ENCODE data around the gene PDZD11.
"Not testable (repeated sequence)": the region's sequence is repeated elsewhere in the genome, so short reads cannot be mapped to it uniquely, and the experiment has no call there.

Gene PDZD11

DNA sequence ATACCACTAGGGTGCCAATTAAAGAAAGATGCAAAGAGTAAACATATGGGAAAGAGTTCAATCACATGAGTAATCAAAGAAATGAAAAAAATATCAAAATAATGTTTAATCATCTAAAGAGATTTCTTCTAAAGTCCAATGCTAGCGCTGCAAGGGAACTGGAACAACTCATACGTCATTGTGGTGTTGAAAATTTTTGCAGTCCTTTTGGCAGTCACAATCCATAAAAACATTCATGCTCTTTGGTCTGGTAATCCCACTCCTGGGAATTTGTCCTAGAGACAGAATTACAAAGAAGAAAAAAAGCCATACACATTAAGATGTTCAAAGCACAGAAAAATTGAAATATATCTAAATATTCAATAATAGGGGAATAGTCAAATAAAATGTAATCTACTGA lies 34.3 kb downstream of the PDZD11 start:
- DNase-seq: no peak

DNA sequence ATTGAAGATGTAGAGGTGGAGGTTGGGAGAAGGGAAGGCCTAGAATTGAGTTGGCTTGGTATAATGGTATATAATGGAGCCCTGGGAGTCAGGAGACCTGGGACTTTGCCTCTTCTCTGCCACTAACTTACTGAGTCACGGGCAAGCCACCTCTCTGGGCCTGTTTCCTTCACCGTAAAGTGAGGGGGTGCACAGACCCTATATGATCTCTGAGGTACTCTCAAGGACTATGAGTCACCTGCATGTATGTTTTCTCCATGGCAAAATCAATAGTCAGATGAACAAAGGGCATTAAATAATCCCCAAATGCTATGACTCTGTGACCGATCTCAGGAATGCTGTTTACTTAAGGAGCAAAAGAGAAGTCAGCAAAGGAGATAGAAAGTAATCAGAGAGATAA lies 34.8 kb downstream of the PDZD11 start:
- no peak for DNase-seq

DNA sequence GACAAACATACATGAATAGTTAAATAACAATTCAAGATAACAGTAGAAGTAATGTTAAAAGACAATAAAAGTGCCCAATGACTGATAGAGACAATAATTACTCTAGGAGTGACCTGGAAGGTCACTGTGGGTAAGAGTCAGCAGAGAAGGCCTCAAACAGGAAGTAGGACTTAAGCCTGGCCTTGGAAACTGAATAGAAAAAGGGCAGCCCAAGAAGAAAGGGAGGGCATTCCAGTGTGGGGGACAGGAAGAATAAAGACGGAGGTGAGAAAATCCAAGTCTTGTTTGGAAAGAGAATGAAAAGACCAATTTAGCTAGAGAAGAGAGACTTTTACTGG lies 35.7 kb downstream of the PDZD11 start:
- no peak for DNase-seq

DNA sequence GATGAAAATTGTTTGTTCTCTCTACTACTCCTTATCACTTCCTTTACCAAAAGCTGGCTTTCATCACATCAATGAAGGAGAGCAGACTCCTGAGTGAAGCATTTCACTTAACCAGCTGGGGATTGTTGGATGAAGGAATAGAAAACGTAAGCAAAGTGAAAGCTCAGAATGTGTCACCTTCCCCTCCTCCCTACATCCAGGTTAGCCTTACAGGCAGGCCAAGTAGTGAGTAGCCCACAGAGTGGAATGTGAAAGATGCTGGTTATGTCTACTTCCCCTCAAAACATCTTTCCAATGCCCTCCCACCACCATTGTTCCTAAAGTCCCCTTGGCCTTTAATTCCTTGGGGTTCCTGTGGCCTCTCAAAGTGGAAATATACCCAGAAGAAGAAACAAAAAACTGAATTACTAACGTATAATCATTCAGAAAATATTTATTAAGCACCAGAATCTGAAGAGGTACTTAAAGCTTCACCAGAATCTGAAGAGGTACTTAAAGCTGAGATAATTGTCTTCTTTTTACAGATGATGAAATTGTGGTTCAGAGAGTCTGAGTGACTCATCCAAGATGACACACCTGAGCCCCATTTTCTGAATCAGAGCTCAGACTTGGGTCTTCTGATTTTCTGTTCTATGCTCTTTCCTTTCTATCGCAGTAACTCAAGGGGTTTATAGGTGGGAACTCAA lies 36.2 kb downstream of the PDZD11 start:
- no peak for DNase-seq

DNA sequence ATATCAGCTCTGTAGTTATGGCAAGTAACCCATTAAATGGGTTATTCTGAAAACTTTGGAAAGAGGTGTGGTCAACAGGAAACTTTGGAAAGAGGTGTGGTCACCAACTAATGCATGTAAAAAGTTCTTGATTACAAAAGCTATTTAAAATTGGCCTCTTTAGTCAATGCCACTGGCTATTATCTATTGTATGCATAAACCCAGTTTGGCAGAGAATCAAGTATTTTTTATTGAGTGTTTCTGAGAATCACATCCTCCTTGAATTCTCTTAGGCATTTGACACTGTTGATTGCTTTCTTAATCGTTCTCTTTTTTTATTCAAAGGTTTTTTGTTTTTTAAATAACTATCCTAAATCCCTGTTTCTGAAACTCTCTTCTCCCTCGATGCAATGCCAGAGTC lies 37.2 kb downstream of the PDZD11 start:
- no peak for DNase-seq

DNA sequence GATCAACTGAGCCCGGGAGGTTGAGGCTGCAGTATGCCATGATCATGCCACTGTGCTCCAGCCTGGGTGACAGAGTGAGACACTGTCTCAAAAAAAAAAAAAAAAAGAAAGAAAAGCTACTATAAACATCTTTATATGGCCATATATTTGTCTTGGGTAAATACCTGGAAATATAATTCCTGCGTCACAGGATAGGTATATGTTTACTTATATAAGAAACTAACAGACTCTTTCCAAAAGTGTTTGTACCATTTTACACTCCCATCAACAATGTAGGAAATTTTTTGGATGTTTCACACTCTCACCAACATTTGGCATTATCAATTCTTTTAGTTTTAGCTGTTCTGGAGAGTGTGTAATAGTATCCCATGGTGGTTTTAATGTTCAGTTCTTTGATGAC lies 42.5 kb downstream of the PDZD11 start:
- no peak for DNase-seq

DNA sequence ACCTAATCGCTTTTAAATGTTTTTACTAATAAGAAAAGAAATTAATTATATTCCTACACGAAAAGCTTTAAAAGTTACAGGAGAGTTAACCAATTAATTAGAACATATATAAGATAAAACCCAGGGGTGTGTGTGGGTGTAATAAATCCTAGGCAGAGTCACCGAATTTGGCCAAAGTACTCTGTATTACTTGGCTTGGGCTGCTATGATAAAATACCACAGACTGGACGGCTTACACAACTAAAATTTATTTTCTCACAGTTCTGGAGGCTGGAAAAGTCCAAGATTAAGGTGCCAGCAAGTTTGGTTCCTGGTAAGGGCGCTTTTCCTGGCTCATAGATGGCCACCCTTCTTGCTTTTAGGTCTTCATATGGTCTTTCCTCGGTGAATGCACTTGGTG lies 44.8 kb downstream of the PDZD11 start:
- DNase-seq: no peak

DNA sequence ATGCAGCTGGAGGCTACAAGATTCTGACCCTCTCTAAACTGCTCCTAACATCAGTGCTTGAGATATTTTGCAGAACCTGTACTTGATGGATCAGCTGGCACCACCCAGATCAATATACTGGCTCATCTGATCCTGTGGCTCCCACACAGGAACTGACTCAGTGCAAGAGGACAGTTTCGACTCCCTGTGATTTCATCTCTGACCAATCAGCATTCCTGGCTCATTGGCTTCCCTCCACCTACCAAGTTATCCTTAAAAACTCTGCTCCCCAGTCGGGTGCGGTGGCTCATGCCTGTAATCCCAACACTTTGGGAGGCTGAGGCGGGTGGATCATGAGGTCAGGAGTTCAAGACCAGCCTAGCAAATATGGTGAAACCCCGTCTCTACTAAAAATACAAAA lies 46.1 kb downstream of the PDZD11 start:
- not testable (repeated sequence) for DNase-seq

DNA sequence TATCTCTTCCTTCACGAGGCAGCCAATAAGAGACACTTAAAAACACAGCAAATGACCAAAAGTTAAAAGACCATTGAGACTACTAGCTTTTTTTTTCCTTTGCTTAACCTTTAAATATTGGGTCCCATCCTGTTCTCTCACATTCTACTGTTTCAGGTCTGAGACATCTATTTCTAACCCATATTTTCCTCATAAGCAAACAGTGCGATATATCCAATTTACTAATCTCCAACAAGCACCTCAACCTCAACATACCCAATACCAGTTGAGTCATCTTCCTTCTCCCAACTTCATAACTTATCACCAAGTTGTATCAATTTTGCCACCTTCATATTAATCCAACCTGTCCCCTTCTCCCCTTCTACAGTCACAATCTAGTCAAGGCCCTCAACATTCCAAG lies 48.2 kb downstream of the PDZD11 start:
- no peak for DNase-seq

DNA sequence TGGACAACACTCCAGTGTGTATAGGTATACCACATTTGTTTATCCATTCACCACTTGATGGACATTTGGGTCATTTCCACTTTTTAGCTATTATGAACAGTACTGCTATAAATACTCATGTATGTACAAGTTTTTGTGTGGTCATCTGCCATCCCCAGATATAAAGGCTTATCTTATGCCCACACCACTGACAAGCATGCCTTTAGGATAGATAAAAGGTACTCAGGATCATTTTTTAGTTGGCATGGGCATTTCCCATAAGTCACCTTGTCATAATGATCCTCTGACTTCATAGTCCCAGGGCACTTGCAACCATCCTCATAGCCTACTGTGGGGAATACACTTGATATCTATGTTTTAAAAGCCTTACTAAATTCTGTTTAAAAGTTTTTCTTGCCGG lies 49.0 kb downstream of the PDZD11 start:
- no peak for DNase-seq

Measured in NCI-H1694 (cell line).